Ectodermal cell (in vitro differentiated cells): Measurements from ENCODE around the gene FABP6.
A peak's percentile ranks its signal among the peaks of the same experiment; 100 is the strongest.

Experiments
- H3K27ac ChIP-seq: 2 replicates; pipeline ENCODE4 v1.7.0; 2013; ENCODE audit warnings: mild to moderate bottlenecking, low read depth, low read length; ENCODE audit not compliant: insufficient read depth, poor library complexity, severe bottlenecking
- H3K27me3 ChIP-seq: 2 replicates; pipeline ENCODE4 v1.7.0; 2013; ENCODE audit warnings: mild to moderate bottlenecking, low read length; ENCODE audit not compliant: insufficient read depth, control insufficient read depth, poor library complexity, severe bottlenecking
- H3K36me3 ChIP-seq: one replicate; pipeline ENCODE4 v1.7.0; 2013; ENCODE audit warnings: low read length; ENCODE audit not compliant: control insufficient read depth, insufficient read depth
- H3K4me1 ChIP-seq: one replicate; pipeline ENCODE4 v1.7.0; 2013; ENCODE audit warnings: low read length; ENCODE audit not compliant: control insufficient read depth, insufficient read depth
- H3K4me3 ChIP-seq: 2 replicates; pipeline ENCODE4 v1.7.0; 2013; ENCODE audit warnings: low read depth, low read length, control low read depth; ENCODE audit not compliant: insufficient read depth
- H3K9me3 ChIP-seq: 2 replicates; pipeline ENCODE4 v1.7.0; 2013; ENCODE audit warnings: mild to moderate bottlenecking, low read length, moderate library complexity; ENCODE audit not compliant: control insufficient read depth
- WGBS, 2 experiments: methylation state at CpG; one replicate each; pipeline ENCODE4 v1.1.7; 2013; ENCODE audit warnings: missing lambda C conversion rate in 2 of 2; 5-methylcytosine and 5-hydroxymethylcytosine counted together

FABP6 gene

GRCh38 chr5:160271396-160271795 lies 42.1 kb downstream of the FABP6 start:
- Histone ChIP-seq H3K36me3 (peaks cover 6% of the 10 kb centered on the region), H3K27me3 (no peaks in the 10 kb centered on the region), H3K27ac (peak overlapping the region; percentile 72), H3K9me3 (no peaks in the 10 kb centered on the region), H3K4me3 (no peak overlapping the region), H3K4me1 (peaks cover 34% of the 10 kb centered on the region)
- WGBS, 2 experiments: 70 to 74% methylated on average over 8 of the region's 8 CpGs

GRCh38 chr5:160271836-160272235 lies 42.5 kb downstream of the FABP6 start:
- Histone ChIP-seq H3K9me3 (no peaks in the 10 kb centered on the region), H3K36me3 (peaks cover 6% of the 10 kb centered on the region), H3K4me3 (no peak overlapping the region), H3K27me3 (no peaks in the 10 kb centered on the region), H3K27ac (peak overlapping the region; percentile 72), H3K4me1 (peaks cover 29% of the 10 kb centered on the region)
- WGBS, 2 experiments: 54 to 57% methylated on average over 6 of the region's 6 CpGs

DNA sequence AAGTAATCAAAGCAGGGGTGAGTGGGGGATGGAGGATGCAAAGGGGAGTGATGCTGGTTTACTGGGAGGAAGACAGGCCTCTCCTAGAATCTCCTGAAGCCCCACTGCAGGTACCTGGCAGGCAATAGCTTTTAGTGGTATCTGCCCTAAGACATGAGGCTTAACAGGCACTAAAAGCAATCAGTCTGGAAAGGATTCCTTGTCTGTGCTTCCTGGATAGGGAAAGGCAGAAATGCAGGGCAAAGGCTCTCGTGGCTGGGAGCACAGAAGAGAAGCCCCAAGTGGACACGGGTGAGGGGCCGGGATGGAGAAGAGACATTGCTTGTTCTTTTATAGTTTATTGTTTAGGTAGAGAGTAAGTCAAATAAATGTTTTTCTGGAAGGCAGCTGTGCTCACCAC lies 43.0 kb downstream of the FABP6 start:
- Histone ChIP-seq H3K9me3 (no peaks in the 10 kb centered on the region), H3K4me3 (no peak overlapping the region), H3K4me1 (peaks cover 25% of the 10 kb centered on the region), H3K27me3 (no peaks in the 10 kb centered on the region), H3K36me3 (peaks cover 6% of the 10 kb centered on the region), H3K27ac (peak overlapping the region; percentile 72)
- 73 to 84% methylated on average over 3 of the region's 3 CpGs for WGBS, 2 experiments

GRCh38 chr5:160272889-160273288 lies 43.6 kb downstream of the FABP6 start:
- WGBS, 2 experiments: 91 to 94% methylated on average over 2 of the region's 2 CpGs
- no peaks in the 10 kb centered on the region for H3K27me3 ChIP-seq
- H3K9me3 ChIP-seq: no peaks in the 10 kb centered on the region
- no peak overlapping the region for H3K4me3 ChIP-seq
- H3K27ac ChIP-seq: no peak overlapping the region
- peaks cover 25% of the 10 kb centered on the region for H3K4me1 ChIP-seq
- peaks cover 6% of the 10 kb centered on the region for H3K36me3 ChIP-seq

- Histone ChIP-seq H3K9me3 (no peaks in the 10 kb centered on the region), H3K4me1 (peaks cover 31% of the 10 kb centered on the region), H3K27me3 (no peaks in the 10 kb centered on the region), H3K27ac (no peak overlapping the region), H3K4me3 (no peak overlapping the region), H3K36me3 (peaks cover 9% of the 10 kb centered on the region)
- WGBS, 2 experiments: 82 to 86% methylated on average over 5 of the region's 5 CpGs
These were observed 45.2 kb downstream of the FABP6 start for GRCh38 chr5:160274483-160274931.

DNA sequence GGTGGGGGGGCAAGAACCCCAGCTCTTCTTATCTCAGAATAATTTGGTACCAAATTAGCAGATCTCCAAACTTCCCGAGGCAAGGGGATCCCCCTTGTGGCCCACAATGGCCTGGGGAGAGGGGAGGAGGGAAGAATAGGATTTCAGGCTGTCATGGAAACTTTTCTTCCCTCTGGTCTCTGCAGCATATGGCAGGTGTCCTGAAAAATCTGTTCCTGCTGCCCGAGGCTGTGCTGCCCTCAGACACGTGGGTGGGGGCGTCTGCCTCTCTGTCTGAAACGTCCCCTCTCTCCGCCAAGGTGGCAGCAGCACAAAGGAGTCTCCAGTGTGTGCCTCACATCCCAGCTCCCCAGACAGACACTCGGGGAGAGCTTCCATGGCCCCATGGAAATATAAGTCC lies 49.0 kb downstream of the FABP6 start:
- H3K27me3 ChIP-seq: no peaks in the 10 kb centered on the region
- 58 to 63% methylated on average over 6 to 7 of the region's 7 CpGs for WGBS, 2 experiments
- no peak overlapping the region for H3K4me3 ChIP-seq
- no peaks in the 10 kb centered on the region for H3K9me3 ChIP-seq
- peaks cover 6% of the 10 kb centered on the region for H3K4me1 ChIP-seq
- H3K27ac ChIP-seq: no peak overlapping the region
- peaks cover 9% of the 10 kb centered on the region for H3K36me3 ChIP-seq

GRCh38 chr5:160280384-160281095 lies 51.2 kb downstream of the FABP6 start:
- Histone ChIP-seq H3K27ac (no peak overlapping the region), H3K36me3 (peaks cover 3% of the 10 kb centered on the region), H3K4me3 (no peak overlapping the region), H3K4me1 (peaks cover 7% of the 10 kb centered on the region), H3K9me3 (no peaks in the 10 kb centered on the region), H3K27me3 (no peaks in the 10 kb centered on the region)
- WGBS, 2 experiments: 95% methylated on average over 26 of the region's 26 CpGs

GRCh38 chr5:160281275-160281674 lies 52.0 kb downstream of the FABP6 start:
- H3K4me1 ChIP-seq: peaks cover 12% of the 10 kb centered on the region
- H3K4me3 ChIP-seq: no peak overlapping the region
- no peaks in the 10 kb centered on the region for H3K27me3 ChIP-seq
- H3K36me3 ChIP-seq: peaks cover 3% of the 10 kb centered on the region
- 82 to 92% methylated on average over 1 of the region's 2 CpGs for WGBS, 2 experiments
- no peak overlapping the region for H3K27ac ChIP-seq
- no peaks in the 10 kb centered on the region for H3K9me3 ChIP-seq

- H3K9me3 ChIP-seq: no peaks in the 10 kb centered on the region
- peaks cover 23% of the 10 kb centered on the region for H3K4me1 ChIP-seq
- no peak overlapping the region for H3K27ac ChIP-seq
- H3K27me3 ChIP-seq: no peaks in the 10 kb centered on the region
- peaks cover under 1% of the 10 kb centered on the region for H3K36me3 ChIP-seq
- WGBS, 2 experiments: 88 to 97% methylated on average over 3 to 4 of the region's 4 CpGs
- H3K4me3 ChIP-seq: no peak overlapping the region
These were observed 55.1 kb downstream of the FABP6 start for GRCh38 chr5:160284291-160284873.

GRCh38 chr5:160285316-160285715 lies 56.0 kb downstream of the FABP6 start:
- no peaks in the 10 kb centered on the region for H3K9me3 ChIP-seq
- H3K27ac ChIP-seq: no peak overlapping the region
- H3K36me3 ChIP-seq: no peaks in the 10 kb centered on the region
- 90 to 95% methylated on average over 2 of the region's 2 CpGs for WGBS, 2 experiments
- H3K27me3 ChIP-seq: no peaks in the 10 kb centered on the region
- H3K4me3 ChIP-seq: no peak overlapping the region
- peaks cover 29% of the 10 kb centered on the region for H3K4me1 ChIP-seq
